ENCODE measurements around the gene ZFR.

ZFR gene

DNA sequence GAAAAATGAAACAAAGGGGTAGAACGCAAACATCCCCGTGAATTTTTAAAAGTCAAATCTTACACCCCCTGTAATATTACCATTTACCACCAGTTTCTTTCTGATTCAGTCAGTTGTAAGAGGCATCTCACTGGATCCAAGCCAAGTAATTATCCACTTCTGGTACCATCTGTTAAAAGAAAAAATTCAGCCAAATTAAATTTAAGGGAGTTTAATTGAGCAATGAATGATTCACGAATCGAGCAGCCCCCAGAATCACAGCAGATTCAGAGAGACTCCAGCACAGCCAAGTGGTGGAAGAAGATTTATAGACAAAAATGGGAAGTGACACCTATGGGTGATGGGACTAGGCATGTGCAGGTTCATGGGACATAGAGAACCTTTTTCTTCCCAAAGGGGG lies 101.9 kb downstream of the ZFR start:
- DNase-seq (ENCODE audit: extremely low read depth, low read depth): no peak

DNA sequence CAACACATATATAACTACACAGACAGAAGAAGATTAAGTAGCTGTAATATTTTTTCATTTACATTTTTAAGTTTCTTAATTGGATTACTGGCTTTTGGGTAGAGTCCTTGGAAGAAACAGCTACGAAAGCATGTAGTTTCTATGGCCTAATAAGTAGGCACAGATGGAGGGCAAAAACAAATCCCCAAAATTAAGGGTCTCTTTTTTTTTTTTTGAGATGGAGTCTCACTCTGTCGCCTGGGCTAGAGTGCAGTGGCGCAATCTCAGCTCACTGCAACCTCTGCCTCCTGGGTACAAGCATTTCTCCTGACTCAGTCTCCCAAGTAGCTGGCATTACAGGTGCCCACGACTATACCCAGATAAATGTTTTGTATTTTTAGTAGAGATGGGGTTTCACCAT lies 104.7 kb downstream of the ZFR start:
- DNase-seq (ENCODE audit: extremely low read depth, low read depth): no peak
- TF ChIP-seq, protein P1, sequence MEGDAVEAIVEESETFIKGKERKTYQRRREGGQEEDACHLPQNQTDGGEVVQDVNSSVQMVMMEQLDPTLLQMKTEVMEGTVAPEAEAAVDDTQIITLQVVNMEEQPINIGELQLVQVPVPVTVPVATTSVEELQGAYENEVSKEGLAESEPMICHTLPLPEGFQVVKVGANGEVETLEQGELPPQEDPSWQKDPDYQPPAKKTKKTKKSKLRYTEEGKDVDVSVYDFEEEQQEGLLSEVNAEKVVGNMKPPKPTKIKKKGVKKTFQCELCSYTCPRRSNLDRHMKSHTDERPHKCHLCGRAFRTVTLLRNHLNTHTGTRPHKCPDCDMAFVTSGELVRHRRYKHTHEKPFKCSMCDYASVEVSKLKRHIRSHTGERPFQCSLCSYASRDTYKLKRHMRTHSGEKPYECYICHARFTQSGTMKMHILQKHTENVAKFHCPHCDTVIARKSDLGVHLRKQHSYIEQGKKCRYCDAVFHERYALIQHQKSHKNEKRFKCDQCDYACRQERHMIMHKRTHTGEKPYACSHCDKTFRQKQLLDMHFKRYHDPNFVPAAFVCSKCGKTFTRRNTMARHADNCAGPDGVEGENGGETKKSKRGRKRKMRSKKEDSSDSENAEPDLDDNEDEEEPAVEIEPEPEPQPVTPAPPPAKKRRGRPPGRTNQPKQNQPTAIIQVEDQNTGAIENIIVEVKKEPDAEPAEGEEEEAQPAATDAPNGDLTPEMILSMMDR (IDR thresholded peaks at IDR 0.05; ENCODE audit: low read depth, low read length): no peak

More for the DNA sequence above, 101.9 kb downstream of the ZFR start:
- TF ChIP-seq, protein P1 (IDR thresholded peaks at IDR 0.05; ENCODE audit: low read depth, low read length): no peak

DNA sequence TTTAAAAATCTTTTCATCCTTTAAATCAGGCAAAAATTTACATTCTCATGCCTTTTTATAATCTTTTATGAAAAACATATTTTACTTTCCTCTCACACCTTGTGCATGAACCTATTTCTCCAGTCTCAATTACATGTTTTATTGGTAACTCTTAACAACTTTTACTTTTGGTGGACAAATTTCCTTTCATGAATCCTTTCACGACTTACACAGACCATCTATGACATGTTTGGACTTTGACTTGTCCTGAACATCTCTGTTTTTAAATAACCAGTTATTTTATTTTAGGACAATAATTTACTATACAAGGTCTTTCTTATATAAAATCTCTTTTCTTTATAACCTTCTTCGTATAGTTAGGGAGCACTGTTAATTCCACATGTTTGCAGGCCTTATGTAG lies 105.3 kb downstream of the ZFR start:
- TF ChIP-seq, protein P1 (IDR thresholded peaks at IDR 0.05; ENCODE audit: low read depth, low read length): no peak
- no peak for DNase-seq (ENCODE audit: extremely low read depth, low read depth)

DNA sequence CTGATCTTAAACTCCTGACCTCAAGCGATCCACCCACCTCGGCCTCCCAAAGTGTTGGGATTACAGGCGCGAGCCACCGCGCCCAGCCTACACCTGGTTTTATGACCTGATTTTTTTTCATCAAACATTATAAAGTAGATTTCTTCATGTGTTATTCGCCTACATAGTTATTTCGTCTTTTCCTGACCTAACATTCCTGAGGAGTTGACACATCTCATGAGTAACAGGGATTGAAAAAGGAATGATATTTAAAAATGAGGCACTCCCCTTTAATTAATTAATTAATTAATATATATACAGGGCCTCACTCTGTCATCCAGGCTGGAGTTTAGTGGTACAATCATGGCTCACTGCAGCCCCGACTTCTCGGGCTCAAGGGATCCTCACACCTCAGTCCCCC lies 111.6 kb downstream of the ZFR start:
- no peak for DNase-seq (ENCODE audit: extremely low read depth, low read depth)
- TF ChIP-seq, protein P1 (IDR thresholded peaks at IDR 0.05; ENCODE audit: low read depth, low read length): no peak

DNA sequence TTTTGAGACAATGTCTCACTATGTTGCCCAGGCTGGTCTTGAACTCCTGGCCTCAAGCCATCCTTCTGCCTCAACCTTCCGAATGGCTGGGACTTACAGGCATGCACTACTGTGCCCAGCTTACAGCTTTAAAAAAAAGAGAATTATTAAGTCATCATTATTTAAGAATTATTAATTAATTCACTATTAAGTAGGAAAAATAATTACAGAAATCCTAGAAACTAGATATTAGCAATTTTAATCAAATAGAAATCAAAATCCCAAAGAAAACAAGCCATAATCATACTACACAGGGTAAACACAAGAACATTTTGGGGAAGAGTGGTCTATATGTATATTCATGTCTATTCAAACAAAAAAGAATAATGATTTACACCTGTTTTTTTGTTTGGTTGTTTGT lies 112.2 kb downstream of the ZFR start:
- TF ChIP-seq, protein P1 (IDR thresholded peaks at IDR 0.05; ENCODE audit: low read depth, low read length): no peak
- no peak for DNase-seq (ENCODE audit: extremely low read depth, low read depth)

DNA sequence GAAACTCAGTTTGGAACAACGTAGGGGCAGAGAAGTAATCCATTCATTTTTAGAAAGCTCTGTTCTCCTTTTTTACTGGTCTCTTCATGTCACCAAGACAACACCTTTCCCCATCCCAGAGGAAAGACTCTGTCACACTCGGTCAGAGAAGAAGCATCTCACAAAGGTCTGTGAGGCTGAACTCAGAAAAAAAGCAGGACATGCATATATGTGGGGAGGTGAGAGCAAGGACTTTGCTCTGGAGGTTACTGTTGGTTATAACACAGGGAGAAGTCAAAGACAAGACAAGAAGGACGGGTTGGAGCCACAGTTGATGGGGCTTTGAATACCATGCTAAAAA lies 112.6 kb downstream of the ZFR start:
- DNase-seq (ENCODE audit: extremely low read depth, low read depth): no peak
- TF ChIP-seq, protein P1 (IDR thresholded peaks at IDR 0.05; ENCODE audit: low read depth, low read length): no peak

DNA sequence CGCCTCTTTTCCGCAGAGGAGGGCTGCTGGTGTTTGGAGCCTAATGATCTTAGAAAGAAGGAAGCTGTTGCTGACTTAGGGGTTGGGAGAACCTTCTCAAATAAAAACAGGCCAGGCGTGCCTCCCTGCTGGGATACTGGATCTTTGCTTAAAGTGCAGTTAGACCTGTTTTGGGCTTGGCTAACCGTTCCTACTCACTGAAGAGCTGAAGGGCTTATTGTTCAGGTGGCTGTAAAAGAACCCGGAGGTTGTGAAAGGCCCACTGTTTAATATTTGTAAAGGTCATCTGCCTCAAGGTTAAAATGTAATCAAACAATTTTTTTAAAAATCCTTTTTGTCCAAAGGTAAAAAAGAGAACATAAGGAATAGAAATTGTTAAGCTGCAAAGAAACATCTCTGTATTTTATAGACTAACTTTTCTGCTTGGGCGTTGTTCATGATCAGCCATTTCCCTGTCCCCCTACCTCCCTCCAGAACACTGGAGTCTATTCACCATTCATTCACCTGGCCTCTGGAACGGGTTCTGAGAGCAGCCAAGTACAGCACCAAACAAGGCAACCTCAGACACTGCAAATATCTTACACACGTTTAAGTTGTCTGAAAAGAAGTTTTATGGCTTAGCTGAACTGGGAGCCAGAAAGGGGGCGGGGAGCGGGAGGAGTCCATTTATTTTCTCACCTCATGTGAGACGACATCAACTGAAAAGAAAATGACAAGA lies 113.2 kb downstream of the ZFR start:
- TF ChIP-seq, protein P1 (IDR thresholded peaks at IDR 0.05; ENCODE audit: low read depth, low read length): no peak
- DNase-seq (ENCODE audit: extremely low read depth, low read depth): no peak

Data from AG09319 (cell line).